Stimulated activated CD8-positive, alpha-beta memory T cell treated with anti-CD3 and anti-CD28 coated beads, Interleukin-12 subunit alpha, Interleukin-12 subunit beta, amount 100 ng/mL, for 4 hours (primary cell): ENCODE measurements around the gene ARHGAP1.
A peak's percentile ranks its signal among the peaks of the same experiment; 100 is the strongest.

Experiments used
- DNase-seq: peaks from one replicate; pipeline ENCODE4 v3.0.0-alpha.2; 2020; ENCODE audit warnings: low read depth

Gene ARHGAP1

GRCh38 chr11:46700241-46701077 is at the start of gene ARHGAP1, which contains the start of gene ZNF408:
Gene ARHGAP1, minus strand, starts transcription at chr11:46700619. Its CDS starts 4,512 bp downstream, at chr11:46696107.
Gene ZNF408, plus strand, starts transcription at chr11:46701031. Its CDS starts 17 bp downstream, at chr11:46701048.
- peak; percentile 98 for DNase-seq

GRCh38 chr11:46747150-46747549 is 46.7 kb upstream of the ARHGAP1 start:
- DNase-seq = no peak

DNA sequence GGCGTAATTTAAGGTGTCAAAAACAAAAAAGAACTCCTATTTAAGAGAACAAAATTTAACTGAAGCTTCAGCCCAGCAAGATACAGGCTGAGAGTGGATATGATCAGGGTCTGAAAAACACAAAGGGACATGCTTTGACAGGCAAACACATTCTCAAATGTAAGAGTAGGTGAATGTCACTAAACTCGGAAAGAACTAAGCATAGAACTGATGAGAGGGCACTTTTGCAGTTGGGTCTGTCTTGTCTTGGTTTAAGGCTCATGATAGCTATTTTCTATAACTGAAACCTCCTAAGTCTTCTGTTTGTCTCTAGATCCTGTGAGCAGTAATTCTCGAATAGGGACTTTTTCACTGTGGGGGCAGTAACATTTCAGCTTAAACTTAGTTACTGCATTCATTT is 45.6 kb upstream of the ARHGAP1 start:
- DNase-seq = no peak

- no peak for DNase-seq
Observed at GRCh38 chr11:46745328-46745727, 44.9 kb upstream of the ARHGAP1 start.

GRCh38 chr11:46743693-46744339 is 43.4 kb upstream of the ARHGAP1 start:
- no peak for DNase-seq

DNA sequence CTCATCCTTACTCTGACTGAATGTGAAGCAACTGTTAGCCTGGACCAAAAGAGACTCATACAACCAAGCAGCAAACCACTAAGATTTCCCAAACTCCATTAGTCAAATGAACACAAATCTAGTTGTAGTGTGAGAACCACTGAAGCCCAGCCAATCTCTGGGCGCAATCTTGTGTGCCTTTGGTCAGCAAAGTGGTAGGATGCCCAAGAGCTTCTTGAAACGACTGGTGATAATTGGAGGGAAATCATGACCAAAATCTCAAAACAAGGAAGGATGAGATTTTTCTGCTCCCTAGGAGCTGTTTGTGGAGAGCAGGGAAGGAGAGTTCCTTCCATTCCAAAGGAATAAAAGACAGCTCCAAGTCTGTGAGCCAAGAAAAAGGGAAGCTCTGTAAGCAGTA is 42.6 kb upstream of the ARHGAP1 start:
- no peak for DNase-seq

- no peak for DNase-seq
Observed at GRCh38 chr11:46741600-46742484, 41.4 kb upstream of the ARHGAP1 start.

DNA sequence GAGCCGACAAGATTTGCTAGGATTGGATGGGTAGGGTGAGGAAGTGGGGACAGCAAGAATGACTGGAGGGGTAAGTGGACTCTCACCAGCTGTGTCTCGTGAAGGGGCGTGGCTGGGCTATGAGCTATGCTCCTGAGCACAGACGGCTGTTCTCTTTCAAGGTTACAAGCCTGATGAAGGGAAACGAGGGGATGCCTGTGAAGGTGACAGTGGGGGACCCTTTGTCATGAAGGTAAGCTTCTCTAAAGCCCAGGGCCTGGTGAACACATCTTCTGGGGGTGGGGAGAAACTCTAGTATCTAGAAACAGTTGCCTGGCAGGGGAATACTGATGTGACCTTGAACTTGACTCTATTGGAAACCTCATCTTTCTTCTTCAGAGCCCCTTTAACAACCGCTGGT is 38.5 kb upstream of the ARHGAP1 start:
- no peak for DNase-seq

- no peak for DNase-seq
Observed at GRCh38 chr11:46737699-46738098, 37.3 kb upstream of the ARHGAP1 start.

- no peak for DNase-seq
Observed at GRCh38 chr11:46736615-46737014, 36.2 kb upstream of the ARHGAP1 start.

GRCh38 chr11:46736146-46736545 is 35.7 kb upstream of the ARHGAP1 start:
- DNase-seq = no peak

DNA sequence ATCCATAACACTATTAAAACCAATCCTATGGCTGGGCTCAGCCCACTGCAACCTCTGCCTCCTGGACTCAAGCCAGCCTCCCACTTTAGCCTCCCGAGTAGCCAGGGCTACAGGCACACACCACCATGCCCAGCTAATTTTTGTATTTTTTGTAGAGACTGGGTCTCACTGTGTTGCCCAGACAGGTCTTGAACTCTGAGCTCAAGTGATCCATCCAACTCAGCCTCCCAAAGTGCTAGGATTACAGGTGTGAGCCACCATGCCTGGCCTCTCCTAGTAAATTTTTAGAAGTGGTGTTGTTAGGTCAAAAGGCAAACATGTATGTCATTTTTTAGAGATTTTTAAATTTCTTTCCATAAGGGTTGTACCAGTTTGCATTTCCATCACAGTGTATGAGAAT is 32.8 kb upstream of the ARHGAP1 start:
- DNase-seq = no peak

- no peak for DNase-seq
Observed at GRCh38 chr11:46731545-46731944, 31.1 kb upstream of the ARHGAP1 start.

- no peak for DNase-seq
Observed at GRCh38 chr11:46729110-46730027, 28.9 kb upstream of the ARHGAP1 start.

DNA sequence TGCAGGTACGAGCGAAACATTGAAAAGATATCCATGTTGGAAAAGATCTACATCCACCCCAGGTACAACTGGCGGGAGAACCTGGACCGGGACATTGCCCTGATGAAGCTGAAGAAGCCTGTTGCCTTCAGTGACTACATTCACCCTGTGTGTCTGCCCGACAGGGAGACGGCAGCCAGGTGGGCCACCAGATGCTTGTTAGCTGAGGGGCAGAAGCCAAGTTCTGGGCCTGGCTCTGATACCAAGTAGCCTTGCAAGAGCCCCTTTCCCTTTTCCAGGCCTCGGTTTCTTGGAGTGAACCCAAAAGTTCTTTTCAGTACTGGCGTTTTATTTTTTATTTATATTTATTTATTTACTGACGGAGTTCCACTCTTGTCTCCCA is 28.2 kb upstream of the ARHGAP1 start:
- DNase-seq = no peak

DNA sequence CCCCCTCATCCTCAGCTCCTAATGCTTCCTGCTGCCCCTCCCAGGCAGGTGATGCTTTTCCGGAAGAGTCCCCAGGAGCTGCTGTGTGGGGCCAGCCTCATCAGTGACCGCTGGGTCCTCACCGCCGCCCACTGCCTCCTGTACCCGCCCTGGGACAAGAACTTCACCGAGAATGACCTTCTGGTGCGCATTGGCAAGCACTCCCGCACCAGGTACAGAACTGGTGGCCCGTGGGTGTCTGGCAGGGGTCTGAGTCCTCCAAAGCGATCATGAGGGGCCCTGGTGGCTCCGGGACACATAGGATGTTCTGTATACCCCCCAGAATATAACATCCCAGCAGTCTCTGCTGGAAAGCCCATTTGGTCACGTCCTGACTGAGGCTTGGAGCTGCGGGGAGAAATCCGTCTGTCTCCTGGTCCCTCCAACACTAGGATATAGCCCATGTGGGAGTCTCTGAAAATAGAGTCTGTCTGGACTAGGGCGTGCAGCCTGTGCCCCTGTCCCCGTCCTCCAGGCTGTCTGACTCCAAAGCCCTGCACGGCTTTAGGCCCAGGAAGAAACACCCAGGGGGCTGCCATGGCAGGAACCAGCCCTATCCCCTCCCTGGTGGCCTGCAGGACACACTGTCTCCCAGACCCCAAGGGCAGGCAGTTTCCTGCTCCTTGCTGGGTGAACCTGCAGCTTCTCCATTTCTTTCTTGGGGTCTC is 27.7 kb upstream of the ARHGAP1 start:
- DNase-seq = no peak

DNA sequence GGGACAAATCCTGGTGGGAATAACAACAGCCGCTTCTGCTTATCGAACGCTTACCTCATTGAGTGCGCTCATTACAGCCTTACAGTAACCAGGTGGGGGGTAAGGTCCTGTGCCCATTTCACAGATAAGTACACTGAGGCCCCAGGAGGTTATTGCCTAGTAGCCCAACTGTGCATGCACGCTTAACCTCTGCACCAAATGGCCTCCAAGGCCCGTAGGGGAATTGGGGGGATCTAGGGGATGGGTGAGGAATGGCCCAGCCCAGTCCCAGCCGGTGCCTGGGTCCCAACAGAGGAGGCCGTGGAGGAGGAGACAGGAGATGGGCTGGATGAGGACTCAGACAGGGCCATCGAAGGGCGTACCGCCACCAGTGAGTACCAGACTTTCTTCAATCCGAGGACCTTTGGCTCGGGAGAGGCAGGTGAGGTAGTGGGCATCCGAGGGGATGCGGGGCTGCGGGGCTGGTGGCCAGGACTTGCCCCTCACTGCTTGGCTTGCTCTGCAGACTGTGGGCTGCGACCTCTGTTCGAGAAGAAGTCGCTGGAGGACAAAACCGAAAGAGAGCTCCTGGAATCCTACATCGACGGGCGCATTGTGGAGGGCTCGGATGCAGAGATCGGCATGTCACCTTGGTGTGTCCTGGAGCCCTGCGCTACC is 25.9 kb upstream of the ARHGAP1 start:
- DNase-seq = no peak

DNA sequence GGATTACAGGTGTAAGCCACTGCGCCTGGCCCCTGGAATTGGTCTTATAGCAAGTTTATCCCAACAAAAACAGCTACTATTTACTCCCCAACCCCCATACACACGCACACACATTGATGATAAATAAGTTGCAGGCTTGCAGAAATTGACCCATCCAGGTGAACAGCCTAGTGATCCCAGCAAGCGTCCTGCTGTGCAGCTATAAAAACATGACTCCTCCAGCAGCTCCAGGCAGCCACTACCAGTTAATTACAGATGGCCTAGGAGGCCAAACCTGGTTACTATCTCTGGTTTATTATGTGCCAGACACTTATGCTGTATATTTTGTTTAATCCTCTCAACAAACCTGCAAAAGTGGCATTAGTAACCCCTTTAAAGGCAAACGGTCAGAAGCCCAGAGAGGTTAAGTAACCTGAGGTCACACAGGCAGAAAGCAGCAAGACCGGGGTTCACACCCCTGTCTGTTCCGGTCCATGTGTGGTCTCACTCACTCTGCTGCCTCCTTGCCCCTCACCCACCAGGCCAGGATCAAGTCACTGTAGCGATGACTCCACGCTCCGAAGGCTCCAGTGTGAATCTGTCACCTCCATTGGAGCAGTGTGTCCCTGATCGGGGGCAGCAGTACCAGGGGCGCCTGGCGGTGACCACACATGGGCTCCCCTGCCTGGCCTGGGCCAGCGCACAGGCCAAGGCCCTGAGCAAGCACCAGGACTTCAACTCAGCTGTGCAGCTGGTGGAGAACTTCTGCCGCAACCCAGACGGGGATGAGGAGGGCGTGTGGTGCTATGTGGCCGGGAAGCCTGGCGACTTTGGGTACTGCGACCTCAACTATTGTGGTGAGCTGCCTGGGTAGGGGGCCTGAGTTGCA is 25.2 kb upstream of the ARHGAP1 start:
- no peak for DNase-seq

DNA sequence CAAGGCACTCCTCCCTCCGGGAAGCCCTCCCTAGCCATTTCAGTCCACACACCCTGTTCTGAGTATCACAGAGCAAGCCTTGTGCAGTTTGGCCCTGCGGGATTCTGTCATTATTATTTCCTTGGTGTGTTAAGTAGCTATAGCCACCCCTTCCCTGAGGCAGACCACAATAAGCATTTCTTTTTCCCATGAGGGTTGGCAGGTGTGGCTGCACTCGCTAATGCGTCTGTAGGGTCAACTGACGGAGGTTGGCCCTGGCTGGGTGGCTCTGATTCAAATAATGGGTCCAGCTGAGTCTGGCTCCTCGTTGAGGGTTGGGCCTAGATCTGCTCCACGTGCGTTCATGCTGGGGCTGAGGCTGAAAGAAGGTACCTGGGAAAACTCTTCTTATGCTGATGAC is 23.7 kb upstream of the ARHGAP1 start:
- no peak for DNase-seq
